Parathyroid adenoma (tissue), 2 donors: Measurements from ENCODE around the gene DLG2.

Experiments used
- H2AFZ ChIP-seq: fragments of 300-600 bp; sonication (generic); one replicate; pipeline ENCODE4 v1.7.0; 2017; ENCODE audit warnings: antibody characterized with exemption, mild to moderate bottlenecking
- H3K27ac ChIP-seq: fragments of 300-600 bp; sonication (generic); one replicate; pipeline ENCODE4 v1.7.0; 2017
- H3K27me3 ChIP-seq: fragments of 300-600 bp; sonication (generic); one replicate; pipeline ENCODE4 v1.7.0; 2017; ENCODE audit warnings: low read length; ENCODE audit not compliant: control insufficient read depth, insufficient read depth
- H3K36me3 ChIP-seq: fragments of 300-600 bp; sonication (generic); one replicate; pipeline ENCODE4 v1.7.0; 2017; ENCODE audit warnings: low read length; ENCODE audit not compliant: control insufficient read depth, insufficient read depth
- H3K4me1 ChIP-seq: fragments of 300-600 bp; sonication (generic); one replicate; pipeline ENCODE4 v1.7.0; 2017; ENCODE audit warnings: control low read depth
- H3K4me2 ChIP-seq: fragments of 300-600 bp; sonication (generic); one replicate; pipeline ENCODE4 v1.7.0; 2017; ENCODE audit warnings: low read length
- H3K4me3 ChIP-seq: fragments of 300-600 bp; sonication (generic); one replicate; pipeline ENCODE4 v1.7.0; 2017; ENCODE audit warnings: low read depth, low read length
- H3K79me2 ChIP-seq: fragments of 300-600 bp; sonication (generic); one replicate; pipeline ENCODE4 v1.7.0; 2017; ENCODE audit warnings: control low read depth
- H3K9ac ChIP-seq: fragments of 300-600 bp; sonication (generic); one replicate; pipeline ENCODE4 v1.7.0; 2017; ENCODE audit warnings: mild to moderate bottlenecking
- H3K9me3 ChIP-seq: fragments of 300-600 bp; sonication (generic); one replicate; pipeline ENCODE4 v1.7.0; 2017; ENCODE audit warnings: low read length; ENCODE audit not compliant: control insufficient read depth
- CTCF ChIP-seq: fragments of 300-600 bp; sonication (generic); IDR thresholded peaks from one replicate; pipeline ENCODE4 v1.7.0; 2017; ENCODE audit warnings: antibody characterized with exemption, mild to moderate bottlenecking
- donor health status: primary hyperparathyroidism.

Gene DLG2

GRCh38 chr11:83970061-83970671 lies 1657.0 kb downstream of the DLG2 start:
- no peak overlapping the region for H3K4me2 ChIP-seq
- no peaks in the 10 kb centered on the region for H3K4me1 ChIP-seq
- no peaks in the 10 kb centered on the region for H3K79me2 ChIP-seq
- H3K36me3 ChIP-seq, result no peaks in the 10 kb centered on the region
- no peak overlapping the region for H3K9ac ChIP-seq
- no peak overlapping the region for H3K4me3 ChIP-seq
- no peak overlapping the region for H2AFZ ChIP-seq
- TF ChIP-seq CTCF, result no peak
- no peaks in the 10 kb centered on the region for H3K27me3 ChIP-seq
- no peaks in the 10 kb centered on the region for H3K9me3 ChIP-seq
- H3K27ac ChIP-seq, result no peak overlapping the region

DNA sequence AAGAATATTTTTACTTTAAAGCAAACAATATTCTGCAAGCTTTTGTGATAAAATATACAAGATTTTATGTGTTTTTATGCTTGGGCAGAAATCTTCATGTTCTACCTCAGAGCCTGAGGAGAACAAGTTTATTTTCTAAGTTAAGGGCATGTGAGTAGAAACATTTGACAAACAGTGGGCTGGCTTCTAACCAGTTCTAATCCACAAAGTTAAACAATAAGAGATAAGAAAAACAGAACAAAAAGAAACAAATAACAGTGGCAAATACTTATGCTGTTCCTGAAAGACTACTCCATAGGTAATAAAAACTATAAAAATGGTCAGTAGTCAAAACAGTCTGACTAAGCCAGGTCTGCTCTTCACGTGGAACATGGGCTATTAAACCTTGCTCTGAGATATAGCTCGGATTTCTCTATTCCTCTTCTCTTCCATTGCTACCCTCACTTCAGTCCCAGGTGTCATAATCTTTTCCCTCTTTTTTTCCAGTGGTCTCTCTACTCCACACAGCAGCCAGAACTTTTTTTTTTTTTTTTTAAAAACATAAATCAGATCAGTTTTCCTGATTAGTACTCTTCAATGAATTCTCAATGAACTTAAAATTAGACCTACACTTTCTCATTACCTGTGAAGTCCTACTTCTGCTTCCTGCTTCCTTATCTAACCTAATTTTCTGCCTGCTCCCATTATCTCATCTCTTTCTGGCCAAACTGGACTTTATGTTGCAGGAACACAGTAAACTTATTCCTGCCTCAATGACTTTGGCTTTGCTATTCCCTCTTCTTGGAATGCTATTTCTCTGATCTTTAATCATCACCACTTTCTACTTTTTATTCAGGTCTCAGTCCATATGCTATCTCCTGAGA lies 1669.9 kb downstream of the DLG2 start:
- no peak overlapping the region for H3K4me2 ChIP-seq
- H2AFZ ChIP-seq, result no peak overlapping the region
- no peaks in the 10 kb centered on the region for H3K36me3 ChIP-seq
- no peak for TF ChIP-seq CTCF
- no peaks in the 10 kb centered on the region for H3K4me1 ChIP-seq
- no peak overlapping the region for H3K9ac ChIP-seq
- no peak overlapping the region for H3K27ac ChIP-seq
- H3K27me3 ChIP-seq, result no peaks in the 10 kb centered on the region
- H3K4me3 ChIP-seq, result no peak overlapping the region
- H3K9me3 ChIP-seq, result no peaks in the 10 kb centered on the region
- no peaks in the 10 kb centered on the region for H3K79me2 ChIP-seq

GRCh38 chr11:83956119-83956697 lies 1670.9 kb downstream of the DLG2 start:
- H3K27ac ChIP-seq, result no peak overlapping the region
- H3K79me2 ChIP-seq, result no peaks in the 10 kb centered on the region
- H3K4me1 ChIP-seq, result no peaks in the 10 kb centered on the region
- no peak overlapping the region for H3K9ac ChIP-seq
- no peaks in the 10 kb centered on the region for H3K27me3 ChIP-seq
- no peaks in the 10 kb centered on the region for H3K9me3 ChIP-seq
- H3K36me3 ChIP-seq, result no peaks in the 10 kb centered on the region
- H3K4me2 ChIP-seq, result no peak overlapping the region
- no peak overlapping the region for H3K4me3 ChIP-seq
- TF ChIP-seq CTCF, result no peak
- H2AFZ ChIP-seq, result no peak overlapping the region

DNA sequence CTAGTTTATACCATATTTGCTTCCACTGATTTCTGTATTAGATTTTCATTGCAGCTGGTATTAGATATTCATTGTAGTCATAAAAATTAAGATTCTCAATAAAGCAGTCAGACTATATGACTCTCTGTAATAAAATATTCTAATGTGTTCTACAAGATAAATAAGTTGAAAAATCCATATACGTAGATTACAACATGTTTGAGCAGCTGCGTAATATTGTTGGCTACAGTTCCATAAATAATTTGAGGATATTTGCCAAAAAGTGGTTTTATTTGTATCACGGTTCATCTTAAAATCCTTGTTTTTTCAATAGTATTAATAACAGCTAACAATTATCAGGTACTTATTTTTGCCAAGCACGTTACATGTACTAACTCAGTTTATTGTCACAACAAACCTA lies 1672.4 kb downstream of the DLG2 start:
- Histone ChIP-seq H3K27ac (no peak overlapping the region), H3K9me3 (no peaks in the 10 kb centered on the region), H3K9ac (no peak overlapping the region), H3K4me3 (no peak overlapping the region), H3K4me1 (no peaks in the 10 kb centered on the region), H2AFZ (no peak overlapping the region), H3K27me3 (no peaks in the 10 kb centered on the region), H3K36me3 (no peaks in the 10 kb centered on the region), H3K79me2 (no peaks in the 10 kb centered on the region), H3K4me2 (no peak overlapping the region)
- no peak for TF ChIP-seq CTCF
